Small intestine (tissue), 16 donors: Measurements from ENCODE around the gene EYS. TPM values are rescaled to one million over a fixed set of nuclear protein-coding genes. Genes with fewer than 3 reads are reported as not detected.

Experiments used
- DNase-seq, 2 donors: peaks; one replicate each; pipeline versions ENCODE4 v3.0.0 to v3.0.0-alpha.2; 2013
- FAIRE-seq: peaks from 2 replicates; lab custom pipeline; 2012; peaks lifted over from hg19 to GRCh38; lab: Jason Lieb, UNC
- H3K27ac ChIP-seq, 3 donors: one replicate each; pipeline ENCODE4 v1.5.1; 2013; ENCODE audit warnings: low read length in 2 of 3, mild to moderate bottlenecking in 2 of 3, control low read depth in 1 of 3, inconsistent platforms in 1 of 3, low read depth in 1 of 3, moderate library complexity in 1 of 3
- H3K27me3 ChIP-seq, 3 donors: one replicate each; pipeline ENCODE4 v1.6.1; 2013; ENCODE audit warnings: low read length in 3 of 3, inconsistent platforms in 1 of 3; ENCODE audit not compliant: control insufficient read depth in 3 of 3, insufficient read depth in 3 of 3
- H3K36me3 ChIP-seq, 3 donors: one replicate each; pipeline ENCODE4 v1.6.1; 2013; ENCODE audit warnings: low read length in 3 of 3, inconsistent platforms in 1 of 3, low read depth in 1 of 3, mild to moderate bottlenecking in 1 of 3, moderate library complexity in 1 of 3; ENCODE audit not compliant: control insufficient read depth in 3 of 3, insufficient read depth in 2 of 3
- H3K4me1 ChIP-seq, 3 donors: one replicate each; pipeline ENCODE4 v1.6.1; 2013; ENCODE audit warnings: low read length in 2 of 3, inconsistent platforms in 1 of 3, low read depth in 1 of 3, mild to moderate bottlenecking in 1 of 3, moderate library complexity in 1 of 3; ENCODE audit not compliant: control insufficient read depth in 3 of 3, insufficient read depth in 2 of 3
- H3K4me3 ChIP-seq, 3 donors: one replicate each; pipeline ENCODE4 v1.5.1; 2013; ENCODE audit warnings: low read length in 3 of 3, control low read depth in 1 of 3, inconsistent platforms in 1 of 3, low read depth in 1 of 3, mild to moderate bottlenecking in 1 of 3, moderate library complexity in 1 of 3
- H3K9me3 ChIP-seq, 2 donors: one replicate each; pipeline ENCODE4 v1.6.1; 2013; ENCODE audit warnings: low read depth in 1 of 2, low read length in 1 of 2; ENCODE audit not compliant: control insufficient read depth in 2 of 2, insufficient read depth in 1 of 2
- WGBS, 3 donors: extraction: QIAGEN DNeasy Blood & Tissue Kit; methylation state at CpG; one replicate each; pipeline ENCODE4 v1.1.7; 2013; 5-methylcytosine and 5-hydroxymethylcytosine counted together
- long read RNA-seq, 10 donors: transcript quantifications; one replicate each; lab custom pipeline, GENCODE V29; 2026
- polyA plus RNA-seq, 4 donors: library from polyadenylated mRNA; stranded (reverse) in 3 of 4; unstranded in 1 of 4; fragments of 200-250 nt in 3 of 4; fragments of 120-200 nt in 1 of 4; gene quantifications; one replicate each; pipeline versions ENCODE4 v1.2.1 to v1.2.3, GENCODE V29; 2013
- donor health status: healthy with polysubstance abuse.
- donor health status: control.
- donor health status: control.
- donor health status: Bipolar disorder and iron deficiency.
- donor health status: healthy.

EYS gene
- under 1 TPM in 1 of 4 donors, not detected in 3; 0.78 TPM for polyA plus RNA-seq
- long read RNA-seq, donor 1, partial matches to known transcripts, result 13 of 13 reads
- long read RNA-seq, donor 1, other reads (novel, unspliced or antisense), result 0 of 13 reads
- long read RNA-seq, donor 2, result 0 reads
- long read RNA-seq, donor 3, partial matches to known transcripts, result 7 of 7 reads
- long read RNA-seq, donor 3, other reads (novel, unspliced or antisense), result 0 of 7 reads
- long read RNA-seq, donor 4, result 0 reads
- long read RNA-seq, donor 5, result 0 reads
- long read RNA-seq, donor 6, result 0 reads
- long read RNA-seq, donor 7, result 0 reads
- long read RNA-seq, donor 8, result 0 reads
- long read RNA-seq, donor 9, result 0 reads
- long read RNA-seq, donor 10, result 0 reads

- Histone ChIP-seq H3K27me3 (no peaks in the 10 kb centered on the region), H3K9me3 (no peaks in the 10 kb centered on the region), H3K27ac (no peak within 1 kb of the TSS), H3K4me1 (no peaks in the 10 kb centered on the region), H3K36me3 (no peaks in the 10 kb centered on the region), H3K4me3 (no peak within 1 kb of the TSS)
- DNase-seq (peak; percentile 12 to 24), FAIRE-seq (no peak)
- WGBS, 3 donors, result 56 to 80% (median 75%) methylated on average over 4 of the region's 4 CpGs
Observed at GRCh38 chr6:65707126-65707826, at the start of gene EYS. Gene EYS (minus strand): TSS chr6:65707226. CDS start chr6:65495410, 211,816 bp downstream.

DNA sequence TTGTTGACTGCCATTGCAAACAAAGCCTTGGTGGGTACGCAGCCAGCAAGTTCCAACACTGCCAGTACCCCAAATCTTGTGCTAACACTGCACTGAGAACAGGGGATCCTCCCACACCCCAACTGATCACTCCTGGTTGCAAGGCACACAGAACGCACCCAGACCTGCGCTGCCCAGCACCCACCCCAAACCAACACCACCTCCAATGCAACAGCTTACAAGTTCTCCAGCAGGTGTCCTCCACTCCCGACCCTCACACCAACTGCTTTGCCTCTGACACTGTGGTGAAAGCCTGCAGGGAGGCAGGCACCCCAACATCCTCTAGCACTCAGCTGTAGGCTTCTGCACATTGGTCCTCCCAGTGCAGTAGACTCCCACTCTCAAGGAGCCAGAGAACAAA lies 39.3 kb upstream of the EYS start:
- Histone ChIP-seq H3K4me1 (no peaks in the 10 kb centered on the region), H3K27me3 (no peaks in the 10 kb centered on the region), H3K4me3 (no peak overlapping the region), H3K36me3 (no peaks in the 10 kb centered on the region), H3K27ac (no peak overlapping the region), H3K9me3 (peaks cover 0 to 4% of the 10 kb centered on the region in 2 donors)
- WGBS, 3 donors, result 72 to 85% (median 83%) methylated on average over 4 of the region's 4 CpGs
- FAIRE-seq (no peak), DNase-seq (no peak)

DNA sequence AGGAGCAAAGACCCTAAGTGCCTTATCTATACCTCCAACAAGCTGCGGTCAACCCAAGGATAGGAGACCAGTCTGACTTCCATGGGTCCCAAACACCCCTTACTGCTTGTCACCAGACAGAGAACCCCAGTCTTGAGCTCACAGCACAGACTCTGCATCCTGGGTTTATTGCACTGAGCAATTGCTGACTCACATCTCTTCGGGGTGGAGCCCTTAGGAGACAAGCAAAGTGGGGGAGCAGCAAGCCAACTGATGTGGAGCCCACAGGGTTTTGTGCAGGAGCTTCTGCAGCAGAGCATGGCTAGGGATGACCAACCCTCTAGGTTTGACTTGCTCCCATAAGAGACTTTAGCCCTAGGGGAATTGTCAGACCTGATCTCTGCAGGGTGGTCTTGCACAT lies 38.6 kb upstream of the EYS start:
- DNase-seq (no peak), FAIRE-seq (no peak)
- Histone ChIP-seq H3K27me3 (no peaks in the 10 kb centered on the region), H3K4me1 (no peaks in the 10 kb centered on the region), H3K27ac (no peak overlapping the region), H3K36me3 (no peaks in the 10 kb centered on the region), H3K9me3 (peaks cover 0 to 4% of the 10 kb centered on the region in 2 donors), H3K4me3 (no peak overlapping the region)
- 64 to 79% (median 68%) methylated on average over 2 of the region's 2 CpGs for WGBS, 3 donors

GRCh38 chr6:65728879-65729479 lies 22.0 kb upstream of the EYS start:
- Histone ChIP-seq H3K27ac (no peak overlapping the region), H3K36me3 (no peaks in the 10 kb centered on the region), H3K4me3 (no peak overlapping the region), H3K4me1 (no peaks in the 10 kb centered on the region), H3K27me3 (no peaks in the 10 kb centered on the region), H3K9me3 (no peaks in the 10 kb centered on the region)
- FAIRE-seq, result no peak
- DNase-seq, result peak; percentile 19 to 26
- 17 to 33% (median 20%) methylated on average over 3 of the region's 3 CpGs for WGBS, 3 donors

DNA sequence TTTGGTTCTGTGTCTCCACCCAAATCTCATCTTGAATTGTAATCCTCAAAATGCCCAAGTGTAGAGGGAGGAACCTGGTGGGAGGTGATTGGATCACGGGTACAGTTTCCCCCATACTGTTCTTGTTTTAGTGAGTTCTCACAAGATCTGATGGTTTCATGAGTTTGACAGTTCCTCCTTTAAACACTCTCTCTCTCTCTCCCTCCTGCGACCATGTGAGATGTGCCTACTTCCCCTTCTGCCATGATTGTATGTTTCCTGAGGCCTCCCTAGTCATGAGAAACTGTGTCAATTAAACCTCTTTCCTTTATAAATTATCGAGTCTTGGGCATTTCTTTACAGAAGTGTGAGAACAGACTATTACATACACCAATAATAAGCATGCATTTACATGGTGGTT lies 12.1 kb upstream of the EYS start:
- Histone ChIP-seq H3K9me3 (peaks cover 0 to 5% of the 10 kb centered on the region in 2 donors), H3K36me3 (no peaks in the 10 kb centered on the region), H3K27ac (no peak overlapping the region), H3K4me1 (no peaks in the 10 kb centered on the region), H3K27me3 (no peaks in the 10 kb centered on the region), H3K4me3 (no peak overlapping the region)
- 64 to 82% (median 71%) methylated on average over 3 of the region's 3 CpGs for WGBS, 3 donors
- DNase-seq, result no peak
- FAIRE-seq, result no peak

DNA sequence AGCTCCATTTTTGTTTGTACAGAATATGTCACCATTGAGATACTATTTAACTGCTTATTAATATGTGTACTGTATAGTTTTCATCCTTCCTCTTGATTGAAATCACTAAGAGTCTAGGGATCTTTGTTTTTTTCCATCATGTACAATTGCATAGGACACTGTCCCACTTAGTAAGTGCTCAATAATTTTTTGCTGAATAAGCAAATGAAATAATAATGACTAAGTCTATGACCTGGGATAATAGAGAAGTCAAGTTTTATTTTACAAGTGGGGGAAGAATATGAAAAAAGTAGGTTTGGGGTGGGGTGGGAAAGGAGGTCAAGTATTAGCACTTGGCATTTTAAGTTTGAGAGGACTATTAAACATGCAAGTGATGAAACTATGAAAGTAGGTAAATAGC lies 4.5 kb upstream of the EYS start:
- no peak overlapping the region for H3K27ac ChIP-seq
- DNase-seq (no peak), FAIRE-seq (no peak)
- no peaks in the 10 kb centered on the region for H3K27me3 ChIP-seq
- H3K9me3 ChIP-seq, result no peaks in the 10 kb centered on the region
- no peak overlapping the region for H3K4me3 ChIP-seq
- no peaks in the 10 kb centered on the region for H3K36me3 ChIP-seq
- no peaks in the 10 kb centered on the region for H3K4me1 ChIP-seq

DNA sequence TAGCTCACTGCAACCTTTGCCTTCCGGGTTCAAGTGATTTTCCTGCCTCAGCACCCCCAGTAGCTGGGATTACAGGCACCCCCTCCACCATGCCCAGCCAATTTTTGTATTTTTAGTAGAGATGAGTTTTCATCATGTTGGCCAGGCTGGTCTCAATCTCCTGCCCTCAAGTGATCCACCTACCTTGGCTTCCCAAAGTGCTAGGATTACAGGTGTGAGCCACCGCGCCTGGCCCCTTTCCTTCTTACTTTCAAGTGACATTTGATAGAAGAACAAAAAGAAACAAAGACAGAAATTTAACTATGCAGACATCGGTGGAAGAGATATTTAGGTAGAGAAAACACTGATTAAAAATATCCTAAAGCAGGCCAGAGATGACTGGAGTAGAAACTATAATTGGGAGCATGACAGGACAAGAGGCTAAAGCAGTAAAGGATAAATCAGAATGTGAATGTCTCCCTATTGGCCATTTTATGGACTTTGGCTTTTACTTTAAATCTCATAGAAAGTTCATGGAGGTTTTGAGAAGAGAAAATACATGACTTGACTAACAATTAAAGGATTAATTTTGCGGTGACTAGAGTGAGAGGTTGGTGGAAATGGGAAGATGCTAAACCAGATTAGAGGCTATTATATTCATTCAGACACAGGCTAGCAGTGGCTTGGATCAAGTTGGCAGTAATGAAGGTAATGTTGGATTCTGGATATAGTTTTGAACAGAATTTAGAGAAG lies 2.2 kb upstream of the EYS start:
- DNase-seq (no peak), FAIRE-seq (no peak)
- 92 to 96% (median 96%) methylated on average over 5 of the region's 5 CpGs for WGBS, 3 donors
- Histone ChIP-seq H3K27ac (no peak overlapping the region), H3K27me3 (no peaks in the 10 kb centered on the region), H3K9me3 (no peaks in the 10 kb centered on the region), H3K4me1 (no peaks in the 10 kb centered on the region), H3K36me3 (no peaks in the 10 kb centered on the region), H3K4me3 (no peak overlapping the region)

DNA sequence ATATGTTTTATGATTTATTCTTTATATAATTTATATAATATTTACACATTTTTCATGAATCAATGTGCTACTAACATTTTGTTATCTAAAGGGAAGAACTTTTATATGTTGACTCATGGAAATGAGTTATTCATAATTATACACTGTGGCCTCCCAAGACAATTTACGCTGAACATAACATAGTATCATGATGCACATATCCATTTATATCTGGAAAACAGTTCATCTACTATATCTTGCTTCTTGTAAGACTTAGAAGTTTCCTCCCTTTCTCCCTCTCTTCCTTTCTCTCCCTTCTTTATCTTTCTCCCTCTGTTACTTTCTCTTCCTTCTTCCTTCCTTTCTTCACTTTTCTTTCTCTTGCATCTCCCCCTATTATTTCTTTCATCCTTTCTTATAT lies 1.1 kb upstream of the EYS start:
- Histone ChIP-seq H3K4me3 (no peak overlapping the region), H3K36me3 (no peaks in the 10 kb centered on the region), H3K4me1 (no peaks in the 10 kb centered on the region), H3K27me3 (no peaks in the 10 kb centered on the region), H3K9me3 (no peaks in the 10 kb centered on the region), H3K27ac (no peak overlapping the region)
- DNase-seq (no peak), FAIRE-seq (no peak)
- 89 to 96% (median 96%) methylated on average over 1 of the region's 1 CpG for WGBS, 3 donors
